Measurements from ENCODE around the gene MEGF6. TPM values are rescaled to one million over a fixed set of nuclear protein-coding genes. Genes with fewer than 3 reads are reported as not detected.
A peak's percentile ranks its signal among the peaks of the same experiment; 100 is the strongest.

The MEGF6 gene
- total RNA-seq, 1 experiment from 2014 or later: 32.4 TPM

DNA sequence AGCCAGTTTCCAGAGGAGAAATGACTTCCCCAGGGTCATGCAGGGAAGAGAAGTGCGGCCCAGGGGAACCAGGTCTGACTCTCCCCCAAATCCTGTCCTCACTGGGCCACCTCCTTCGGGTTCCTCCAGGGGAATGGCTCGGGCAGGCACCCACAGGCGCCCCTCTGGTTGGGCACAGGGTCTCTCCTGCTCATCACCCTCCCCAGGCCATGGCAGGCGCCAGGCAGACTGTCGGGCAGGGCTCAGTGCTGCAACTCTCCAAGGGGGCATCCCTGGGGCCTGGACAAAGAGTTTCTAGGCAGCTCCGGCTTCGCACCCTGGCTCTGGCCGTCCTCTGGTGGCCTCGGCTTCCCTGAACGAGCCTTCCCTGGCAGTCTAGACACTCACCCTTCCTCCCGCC lies 75.6 kb downstream of the MEGF6 start:
- Mint-ChIP-seq H3K4me3 (ENCODE audit: low read depth, unreplicated experiment) (no peak overlapping the region), H3K9me3 (ENCODE audit: low read depth, unreplicated experiment) (no peaks in the 10 kb centered on the region), H3K27me3 (ENCODE audit: unreplicated experiment) (no peaks in the 10 kb centered on the region), H3K27ac (ENCODE audit: unreplicated experiment) (no peak overlapping the region), H3K4me1 (ENCODE audit: low read depth, unreplicated experiment) (no peaks in the 10 kb centered on the region), H3K36me3 (ENCODE audit: insufficient read depth, unreplicated experiment) (peaks cover under 1% of the 10 kb centered on the region)
- CTCF ChIA-PET: no interaction called here
- TF ChIP-seq, protein P1, sequence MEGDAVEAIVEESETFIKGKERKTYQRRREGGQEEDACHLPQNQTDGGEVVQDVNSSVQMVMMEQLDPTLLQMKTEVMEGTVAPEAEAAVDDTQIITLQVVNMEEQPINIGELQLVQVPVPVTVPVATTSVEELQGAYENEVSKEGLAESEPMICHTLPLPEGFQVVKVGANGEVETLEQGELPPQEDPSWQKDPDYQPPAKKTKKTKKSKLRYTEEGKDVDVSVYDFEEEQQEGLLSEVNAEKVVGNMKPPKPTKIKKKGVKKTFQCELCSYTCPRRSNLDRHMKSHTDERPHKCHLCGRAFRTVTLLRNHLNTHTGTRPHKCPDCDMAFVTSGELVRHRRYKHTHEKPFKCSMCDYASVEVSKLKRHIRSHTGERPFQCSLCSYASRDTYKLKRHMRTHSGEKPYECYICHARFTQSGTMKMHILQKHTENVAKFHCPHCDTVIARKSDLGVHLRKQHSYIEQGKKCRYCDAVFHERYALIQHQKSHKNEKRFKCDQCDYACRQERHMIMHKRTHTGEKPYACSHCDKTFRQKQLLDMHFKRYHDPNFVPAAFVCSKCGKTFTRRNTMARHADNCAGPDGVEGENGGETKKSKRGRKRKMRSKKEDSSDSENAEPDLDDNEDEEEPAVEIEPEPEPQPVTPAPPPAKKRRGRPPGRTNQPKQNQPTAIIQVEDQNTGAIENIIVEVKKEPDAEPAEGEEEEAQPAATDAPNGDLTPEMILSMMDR (IDR thresholded peaks at IDR 0.05; ENCODE audit: unreplicated experiment): no peak
- no peak for DNase-seq
- BruUV-seq (replicated peaks): no TSS peak
- intact Hi-C loops (cut with micrococcal nuclease; ENCODE audit: unreplicated experiment): no loop called here

DNA sequence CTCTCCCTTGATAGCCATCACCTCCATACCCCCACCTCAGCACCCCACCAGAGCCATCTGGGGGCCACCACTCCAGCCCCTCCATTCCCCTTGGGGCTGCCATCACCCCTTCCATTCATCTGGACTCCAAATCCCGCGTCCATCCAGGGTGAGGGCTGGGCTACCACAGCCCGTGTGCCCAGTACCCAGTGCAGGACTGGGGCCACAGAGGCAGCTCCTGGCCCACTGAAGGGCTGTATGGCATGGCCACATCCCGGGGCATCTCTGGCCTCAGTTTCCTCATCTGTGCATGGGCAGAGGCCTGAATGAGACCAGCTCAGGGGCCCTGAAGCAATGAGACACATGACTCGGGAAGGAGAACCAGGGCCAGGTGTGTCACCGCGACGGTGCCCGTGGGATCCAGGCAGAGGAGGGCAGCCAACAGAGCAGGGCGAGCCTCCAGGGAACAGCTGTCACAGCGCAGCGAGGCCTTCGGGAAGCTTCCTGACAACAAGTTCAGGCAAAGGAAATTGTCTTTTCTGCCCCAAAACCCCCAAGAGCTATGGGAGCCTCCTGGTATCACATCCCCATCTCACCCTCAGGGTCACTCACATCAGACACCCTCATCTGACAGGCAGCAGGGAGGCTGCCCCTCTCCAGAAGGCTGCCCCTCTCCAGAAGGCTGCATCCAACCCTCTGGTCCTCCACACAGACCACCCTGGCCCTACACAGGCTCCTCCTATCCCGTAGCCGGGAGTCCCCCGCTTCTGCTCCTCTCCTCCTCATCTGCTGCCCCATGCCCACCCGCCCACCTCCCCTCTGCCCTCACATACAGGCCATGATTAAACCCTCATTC lies 76.3 kb downstream of the MEGF6 start:
- CTCF ChIA-PET: no interaction called here
- no peak for DNase-seq
- Mint-ChIP-seq H3K4me1 (ENCODE audit: low read depth, unreplicated experiment) (no peaks in the 10 kb centered on the region), H3K27ac (ENCODE audit: unreplicated experiment) (no peak overlapping the region), H3K36me3 (ENCODE audit: insufficient read depth, unreplicated experiment) (peaks cover 5% of the 10 kb centered on the region), H3K27me3 (ENCODE audit: unreplicated experiment) (no peaks in the 10 kb centered on the region), H3K9me3 (ENCODE audit: low read depth, unreplicated experiment) (no peaks in the 10 kb centered on the region), H3K4me3 (ENCODE audit: low read depth, unreplicated experiment) (no peak overlapping the region)
- BruUV-seq (replicated peaks): no TSS peak
- TF ChIP-seq, protein P1 (IDR thresholded peaks at IDR 0.05; ENCODE audit: unreplicated experiment): no peak
- intact Hi-C loops (cut with micrococcal nuclease; ENCODE audit: unreplicated experiment): no loop called here

GRCh38 chr1:3533067-3534048 lies 78.0 kb downstream of the MEGF6 start:
- BruUV-seq (replicated peaks): no TSS peak
- intact Hi-C loops (cut with micrococcal nuclease; ENCODE audit: unreplicated experiment): no loop called here
- H3K4me3 Mint-ChIP-seq (ENCODE audit: low read depth, unreplicated experiment): no peak overlapping the region
- H3K36me3 Mint-ChIP-seq (ENCODE audit: insufficient read depth, unreplicated experiment): peaks cover 5% of the 10 kb centered on the region
- no peak for DNase-seq
- CTCF ChIA-PET: no interaction called here
- H3K4me1 Mint-ChIP-seq (ENCODE audit: low read depth, unreplicated experiment): no peaks in the 10 kb centered on the region
- TF ChIP-seq, protein P1 (IDR thresholded peaks at IDR 0.05; ENCODE audit: unreplicated experiment): no peak
- H3K27me3 Mint-ChIP-seq (ENCODE audit: unreplicated experiment): no peaks in the 10 kb centered on the region
- no peak overlapping the region for H3K27ac Mint-ChIP-seq (ENCODE audit: unreplicated experiment)
- no peaks in the 10 kb centered on the region for H3K9me3 Mint-ChIP-seq (ENCODE audit: low read depth, unreplicated experiment)

GRCh38 chr1:3531928-3532327 lies 79.4 kb downstream of the MEGF6 start:
- peaks cover 5% of the 10 kb centered on the region for H3K36me3 Mint-ChIP-seq (ENCODE audit: insufficient read depth, unreplicated experiment)
- H3K27ac Mint-ChIP-seq (ENCODE audit: unreplicated experiment): no peak overlapping the region
- peak overlapping the region; percentile 70 for H3K4me3 Mint-ChIP-seq (ENCODE audit: low read depth, unreplicated experiment)
- intact Hi-C loops (cut with micrococcal nuclease; ENCODE audit: unreplicated experiment): no loop called here
- H3K9me3 Mint-ChIP-seq (ENCODE audit: low read depth, unreplicated experiment): no peaks in the 10 kb centered on the region
- no peaks in the 10 kb centered on the region for H3K27me3 Mint-ChIP-seq (ENCODE audit: unreplicated experiment)
- CTCF ChIA-PET: interaction anchor here (0.6 kb wide), 1 partner anchor 11 kb away, joined by 3 read pairs; no protein-coding TSS in a partner anchor
- TF ChIP-seq, protein P1 (IDR thresholded peaks at IDR 0.05; ENCODE audit: unreplicated experiment): no peak
- BruUV-seq (replicated peaks): no TSS peak
- no peak for DNase-seq
- no peaks in the 10 kb centered on the region for H3K4me1 Mint-ChIP-seq (ENCODE audit: low read depth, unreplicated experiment)

All from Calu3 (cell line).